HepG2 (cell line): ENCODE results near the gene ARHGEF7. TPM values are rescaled to one million over a fixed set of nuclear protein-coding genes. Genes with fewer than 3 reads are reported as not detected.

Experiments used
- ATAC-seq: fragments of 200-7000 bp; cut with Tn5 transposase; 3 replicates; pipeline ENCODE4 v1.9.1; 2020; ENCODE audit warnings: mild to moderate bottlenecking, moderate library complexity
- BruUV-seq: library from RNA; stranded (reverse); fragments of 400-500 nt; replicated peaks from 2 replicates; lab custom pipeline; 2021; lab: Mats Ljungman, UMichigan
- CTCF ChIA-PET: fragments of 300-600 bp; formaldehyde crosslinking; extraction: SDS; loops from one replicate; lab custom pipeline; 2021; ENCODE audit warnings: low total read pairs, inconsistent platforms, low intra/inter-chr PET ratio; lab: Yijun Ruan, JAX
- POLR2A ChIA-PET: fragments of 350-600 bp; sonication (Branson Sonifier 250); formaldehyde crosslinking; loops from one replicate; lab custom pipeline; 2020; ENCODE audit warnings: antibody characterized with exemption, inconsistent platforms; lab: Yijun Ruan, JAX
- DNase-seq: peaks from one replicate; pipeline ENCODE4 v3.0.0-alpha.2; 2015; ENCODE audit warnings: low spot score
- FAIRE-seq: peaks from 3 replicates; lab custom pipeline; 2011; peaks lifted over from hg19 to GRCh38; lab: Jason Lieb, UNC
- H2AFZ ChIP-seq: one replicate; pipeline ENCODE4 v1.6.1; 2011; ENCODE audit warnings: low read length, inconsistent platforms
- H3K27ac ChIP-seq: fragments of 300-600 bp; 3 replicates; pipeline ENCODE4 v1.8.0; 2011; ENCODE audit warnings: mixed run types, mild to moderate bottlenecking, mixed read lengths, low read length, inconsistent platforms; ENCODE audit not compliant: insufficient read depth; ENCODE audit errors: extremely low read length
- H3K27me3 ChIP-seq, 2 experiments: fragments of 200-600 bp in 1 of 2; 2 replicates in 1 of 2; 3 replicates in 1 of 2; pipeline versions ENCODE4 v1.6.0 to v1.8.0; 2011; ENCODE audit warnings: low read length in 2 of 2, mild to moderate bottlenecking in 2 of 2, moderate library complexity in 2 of 2, inconsistent platforms in 1 of 2; ENCODE audit not compliant: insufficient read depth in 2 of 2, control insufficient read depth in 1 of 2
- H3K36me3 ChIP-seq, 2 experiments: fragments of 200-600 bp in 1 of 2; replicated peaks in 1 of 2; 2 replicates in 1 of 2; 3 replicates in 1 of 2; pipeline versions ENCODE4 v1.5.1 to v1.8.0; 2011; ENCODE audit warnings: low read length in 2 of 2, inconsistent platforms in 1 of 2; ENCODE audit not compliant: insufficient read depth in 2 of 2, control insufficient read depth in 1 of 2
- H3K4me1 ChIP-seq: 2 replicates; pipeline ENCODE4 v1.5.1; 2012; ENCODE audit warnings: low read length, inconsistent platforms; ENCODE audit not compliant: insufficient read depth
- H3K4me2 ChIP-seq: 2 replicates; pipeline ENCODE4 v1.6.0; 2011; ENCODE audit warnings: low read depth, low read length, inconsistent platforms
- H3K4me3 ChIP-seq, 3 experiments: fragments of 200-600 bp in 1 of 3; sonication (generic), shearing (Covaris generic) in 1 of 3; replicated peaks in 1 of 3; 2 replicates each; pipeline ENCODE4 v1.5.1; 2011 to 2016; ENCODE audit warnings: low read length in 3 of 3, inconsistent platforms in 2 of 3, low read depth in 2 of 3, mild to moderate bottlenecking in 2 of 3, control low read depth in 1 of 3, mixed read lengths in 1 of 3; ENCODE audit not compliant: insufficient read depth in 1 of 3
- H3K79me2 ChIP-seq: one replicate; pipeline ENCODE4 v1.6.1; 2011; ENCODE audit warnings: low read length, inconsistent platforms; ENCODE audit not compliant: insufficient read depth
- H3K9ac ChIP-seq: 2 replicates; pipeline ENCODE4 v1.6.0; 2011; ENCODE audit warnings: mild to moderate bottlenecking, low read depth, low read length, inconsistent platforms; ENCODE audit not compliant: insufficient read depth
- H3K9me3 ChIP-seq: 2 replicates; pipeline ENCODE4 v1.5.1; 2012; ENCODE audit warnings: mild to moderate bottlenecking, low read length
- H4K20me1 ChIP-seq: 2 replicates; pipeline ENCODE4 v1.6.0; 2011; ENCODE audit warnings: inconsistent platforms, mild to moderate bottlenecking, low read length, moderate library complexity; ENCODE audit not compliant: insufficient read depth
- AGO2 ChIP-seq: fragments of 200-400 bp; formaldehyde crosslinking; optimal IDR thresholded peaks from 2 replicates; pipeline ENCODE3; 2017; ENCODE audit warnings: mild to moderate bottlenecking, low read depth, low read length, moderate library complexity
- CBFB ChIP-seq: sonication (generic); formaldehyde crosslinking; IDR thresholded peaks from 2 replicates; pipeline ENCODE4 v1.4.0; 2020; ENCODE audit warnings: missing genetic modification reagents
- KDM3A ChIP-seq: IDR thresholded peaks from 2 replicates; pipeline ENCODE4 v1.6.1; 2018; ENCODE audit warnings: low read depth, missing compliant biosample characterization
- TBX2 ChIP-seq: sonication (generic); formaldehyde crosslinking; IDR thresholded peaks from 2 replicates; pipeline ENCODE4 v1.5.0; 2020; ENCODE audit warnings: missing genetic modification reagents, mild to moderate bottlenecking, borderline replicate concordance
- ZNF317 ChIP-seq: sonication (generic); formaldehyde crosslinking; IDR thresholded peaks from 2 replicates; pipeline ENCODE4 v1.5.0; 2020; ENCODE audit warnings: mild to moderate bottlenecking, missing genetic modification reagents
- ZNF367 ChIP-seq: sonication (generic); formaldehyde crosslinking; IDR thresholded peaks from 2 replicates; pipeline ENCODE4 v1.4.0; 2020; ENCODE audit warnings: missing genetic modification reagents, borderline replicate concordance
- WGBS: methylation state at CpG from one replicate; pipeline ENCODE4 v1.1.6; 2017; ENCODE audit warnings: low lambda C conversion rate; 5-methylcytosine and 5-hydroxymethylcytosine counted together
- in situ Hi-C: cut with HindIII; loops from 2 replicates; pipeline ENCODE4 v1.10.0; 2017; ENCODE audit warnings: low pct_unique_long_range_greater_than_20kb; ENCODE audit not compliant: extremely low pct_ligation_motif_present
- intact Hi-C: fragments of 100-400 bp; cut with micrococcal nuclease; formaldehyde crosslinking; loops from one replicate; pipeline ENCODE4 v1.10.0; 2022; ENCODE audit not compliant: unreplicated experiment
- polyA plus RNA-seq, 8 experiments: library from polyadenylated mRNA; depleted of rRNA in 3 of 8; stranded (reverse) in 7 of 8; unstranded in 1 of 8; fragments of >200 nt; fragmentation: Illumina TruSeq in 4 of 8; extraction: Trizol in 4 of 8; gene quantifications; 2 replicates each; pipeline versions ENCODE4 v1.2.1 to v1.2.3, GENCODE V29; 2011 to 2016; ENCODE audit warnings: low read depth in 4 of 8, missing spikeins in 1 of 8, mixed read lengths in 1 of 8; ENCODE audit not compliant: insufficient read depth in 1 of 8
- total RNA-seq, 5 experiments: library from RNA; depleted of rRNA; stranded (reverse); fragments of >200 nt; fragmentation: Illumina TruSeq; extraction: Trizol; gene quantifications; 2 replicates each; pipeline ENCODE4 v1.2.3, GENCODE V29; 2016; ENCODE audit warnings: low read depth in 1 of 5
- TF ChIP-seq, protein P1 (sequence below): IDR thresholded peaks from 2 replicates; pipeline ENCODE4 v1.6.1; 2016; ENCODE audit warnings: missing biosample characterization, missing genetic modification reagents, low read depth

The ARHGEF7 gene
- total and polyA plus RNA-seq, 2 of the 13 experiments (the other 11 are each of a cell fraction or from before 2014, with no cell fraction given), result 15.7 to 22.3 TPM

DNA sequence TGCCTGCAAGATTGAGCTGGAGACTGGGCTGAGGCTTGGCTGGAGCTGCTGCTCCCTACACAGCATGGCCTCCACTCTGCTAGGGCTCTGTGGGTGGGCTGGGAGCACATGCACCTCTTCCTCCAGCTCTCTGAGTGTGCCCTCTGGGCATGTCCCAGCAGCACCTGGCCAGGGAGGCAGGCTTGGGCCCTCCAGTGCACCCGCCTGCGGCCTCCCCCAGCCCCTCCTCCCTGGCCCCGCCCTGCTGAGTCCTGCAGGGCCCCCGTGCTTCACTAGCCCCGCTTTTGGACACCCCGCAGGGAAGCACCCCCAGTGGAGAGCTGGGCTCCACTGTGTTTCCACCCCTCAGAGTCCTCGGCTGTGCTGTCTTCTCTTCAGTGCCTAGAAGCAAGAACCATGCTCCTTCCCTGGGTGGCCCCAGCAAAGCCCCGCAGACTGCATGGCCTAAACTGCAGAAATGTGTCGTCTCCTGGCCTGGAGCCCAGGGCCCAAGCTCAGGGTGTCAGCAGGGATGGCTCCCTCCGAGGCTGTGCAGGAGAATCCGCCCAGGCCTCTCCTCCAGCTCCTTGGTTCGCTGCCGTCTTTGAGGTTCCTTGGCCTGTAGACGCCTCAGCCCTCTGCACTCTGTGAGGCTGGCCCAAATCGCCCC is 200.4 kb downstream of the ARHGEF7 start:
- no peaks in the 10 kb centered on the region for H3K4me1 ChIP-seq
- FAIRE-seq (no peak), ATAC-seq (peak; percentile 8; the same call in 1 of the 3 replicates), DNase-seq (no peak)
- no peaks in the 10 kb centered on the region; a peak in 1 of 5 replicates for H3K36me3 ChIP-seq
- ChIA-PET CTCF (no interaction called here), POLR2A (no interaction called here)
- no peaks in the 10 kb centered on the region; a peak in 1 of 5 replicates for H3K27me3 ChIP-seq
- TF ChIP-seq TBX2 (CRISPR knock-in tag), result no peak
- peak; percentile 25 for TF ChIP-seq AGO2
- H3K9me3 ChIP-seq, result peaks cover 7% of the 10 kb centered on the region; the same call in 1 of the 2 replicates
- H2AFZ ChIP-seq, result no peak overlapping the region
- no peak overlapping the region for H3K27ac ChIP-seq
- H4K20me1 ChIP-seq, result no peaks in the 10 kb centered on the region
- no peak overlapping the region for H3K9ac ChIP-seq
- intact Hi-C loops (no loop called here), in situ Hi-C loops (no loop called here)
- no peak overlapping the region for H3K4me3 ChIP-seq
- no TSS peak for BruUV-seq
- no peak overlapping the region for H3K4me2 ChIP-seq
- no peaks in the 10 kb centered on the region for H3K79me2 ChIP-seq
- 96% methylated on average over 4 of the region's 15 CpGs for WGBS

DNA sequence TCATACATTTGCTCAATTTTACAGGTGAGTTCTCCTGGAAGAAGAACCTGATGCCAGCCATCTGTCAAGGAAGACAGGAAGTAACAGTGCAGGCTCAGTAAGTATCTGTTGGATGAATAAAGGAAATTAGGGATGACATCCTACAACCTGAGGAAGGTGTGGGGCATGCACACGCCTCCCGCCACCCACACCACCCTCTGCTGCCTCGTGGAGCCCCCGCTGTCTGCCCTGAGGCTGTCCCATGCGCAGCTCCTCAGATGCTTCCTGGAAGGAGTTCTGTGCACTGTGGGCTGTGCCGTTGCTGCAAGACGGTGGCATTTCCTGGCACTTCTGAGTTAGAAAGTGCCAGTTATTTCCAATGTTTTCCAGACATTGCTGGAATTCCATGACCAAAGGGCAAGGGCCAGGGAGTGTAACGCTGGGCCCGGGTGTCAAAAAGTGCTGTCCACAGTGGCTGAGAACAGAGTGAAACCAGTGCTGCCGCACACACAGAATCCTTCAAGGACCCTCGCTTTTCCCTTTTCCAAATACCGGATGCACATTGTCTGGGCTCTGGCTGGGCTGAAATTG is 201.1 kb downstream of the ARHGEF7 start:
- DNase-seq, result no peak
- Histone ChIP-seq H4K20me1 (no peaks in the 10 kb centered on the region), H3K9me3 (peaks cover 7% of the 10 kb centered on the region; the same call in 1 of the 2 replicates), H2AFZ (no peak overlapping the region), H3K27me3 (no peaks in the 10 kb centered on the region; a peak in 1 of 5 replicates), H3K4me1 (no peaks in the 10 kb centered on the region), H3K4me3 (no peak overlapping the region), H3K4me2 (no peak overlapping the region), H3K27ac (no peak overlapping the region), H3K36me3 (no peaks in the 10 kb centered on the region; a peak in 1 of 5 replicates), H3K9ac (no peak overlapping the region), H3K79me2 (no peaks in the 10 kb centered on the region)
- ATAC-seq, result no peak
- FAIRE-seq, result no peak
- in situ Hi-C loops, result no loop called here
- ChIA-PET POLR2A (no interaction called here), CTCF (no interaction called here)
- no TSS peak for BruUV-seq
- intact Hi-C loops, result no loop called here
- TF ChIP-seq, protein P1, sequence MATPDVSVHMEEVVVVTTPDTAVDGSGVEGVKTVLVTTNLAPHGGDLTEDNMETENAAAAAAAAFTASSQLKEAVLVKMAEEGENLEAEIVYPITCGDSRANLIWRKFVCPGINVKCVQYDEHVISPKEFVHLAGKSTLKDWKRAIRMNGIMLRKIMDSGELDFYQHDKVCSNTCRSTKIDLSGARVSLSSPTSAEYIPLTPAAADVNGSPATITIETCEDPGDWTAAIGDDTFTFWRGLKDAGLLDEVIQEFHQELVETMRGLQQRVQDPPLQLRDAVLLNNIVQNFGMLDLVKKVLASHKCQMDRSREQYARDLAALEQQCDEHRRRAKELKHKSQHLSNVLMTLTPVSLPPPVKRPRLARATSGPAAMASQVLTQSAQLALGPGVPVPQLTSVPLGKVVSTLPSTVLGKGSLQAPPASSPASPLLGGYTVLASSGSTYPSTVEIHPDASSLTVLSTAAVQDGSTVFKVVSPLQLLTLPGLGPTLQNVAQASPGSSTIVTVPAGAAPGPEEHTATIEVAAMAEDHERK (CRISPR knock-in tag), result no peak
- TF ChIP-seq KDM3A (CRISPR knock-in tag) (no peak), ZNF317 (CRISPR knock-in tag) (no peak), CBFB (CRISPR knock-in tag) (no peak), ZNF367 (no peak)
- 82% methylated on average over 6 of the region's 12 CpGs for WGBS
